Panc1 (cell line): ENCODE measurements around the gene CEP170B. TPM values are rescaled to one million over a fixed set of nuclear protein-coding genes. Genes with fewer than 3 reads are reported as not detected.

Experiments used
- ATAC-seq: fragments of 200-7000 bp; cut with Tn5 transposase; 2 replicates; pipeline ENCODE4 v1.9.1; 2020; ENCODE audit warnings: mild to moderate bottlenecking, moderate library complexity
- BruUV-seq: library from RNA; stranded (reverse); fragments of 400-500 nt; replicated peaks from 2 replicates; lab custom pipeline; 2021; lab: Mats Ljungman, UMichigan
- CTCF ChIA-PET: fragments of 300-600 bp; sonication (Branson Sonifier 250); formaldehyde crosslinking; loops from one replicate; lab custom pipeline; 2022; ENCODE audit warnings: antibody characterized with exemption; lab: Charles Lee
- POLR2A ChIA-PET: fragments of 300-600 bp; sonication (Branson Sonifier 250); formaldehyde crosslinking; loops from one replicate; lab custom pipeline; 2022; ENCODE audit warnings: antibody characterized with exemption; lab: Charles Lee
- DNase-seq: peaks from one replicate; pipeline ENCODE4 v3.0.0-alpha.2; 2010; ENCODE audit warnings: low read depth, low spot score
- H3K27ac ChIP-seq: 2 replicates; pipeline ENCODE4 v1.5.1; 2011; ENCODE audit warnings: mild to moderate bottlenecking, low read length, inconsistent platforms
- H3K27me3 ChIP-seq: fragments of 200-500 bp; sonication (Bioruptor generic); 2 replicates; pipeline ENCODE4 v1.6.0; 2014; ENCODE audit warnings: low read length, inconsistent platforms; ENCODE audit not compliant: control insufficient read depth, insufficient read depth
- H3K36me3 ChIP-seq: fragments of 200-500 bp; sonication (Bioruptor generic); 2 replicates; pipeline ENCODE4 v1.5.1; 2014; ENCODE audit warnings: inconsistent platforms, mild to moderate bottlenecking, low read length, moderate library complexity; ENCODE audit not compliant: control insufficient read depth, insufficient read depth
- H3K4me1 ChIP-seq: 2 replicates; pipeline ENCODE4 v1.5.1; 2011; ENCODE audit warnings: inconsistent platforms, mild to moderate bottlenecking, low read length, moderate library complexity; ENCODE audit not compliant: control insufficient read depth, insufficient read depth
- H3K4me3 ChIP-seq, 2 experiments: 2 replicates each; pipeline ENCODE4 v1.5.1; 2011 to 2012; ENCODE audit warnings: low read depth in 2 of 2, low read length in 2 of 2, mild to moderate bottlenecking in 2 of 2, inconsistent platforms in 1 of 2, moderate library complexity in 1 of 2
- H3K9me3 ChIP-seq: fragments of 200-500 bp; sonication (Bioruptor generic); 2 replicates; pipeline ENCODE4 v1.5.1; 2014; ENCODE audit warnings: low read depth, mild to moderate bottlenecking, inconsistent platforms, low read length, moderate library complexity; ENCODE audit not compliant: control insufficient read depth, insufficient read depth
- CTCF ChIP-seq: fragments of 450-650 bp; IDR thresholded peaks from 2 replicates; pipeline ENCODE4 v1.5.1; 2017; ENCODE audit warnings: mild to moderate bottlenecking
- POLR2AphosphoS5 ChIP-seq: IDR thresholded peaks from 2 replicates; pipeline ENCODE4 v1.6.1; 2012; ENCODE audit warnings: mild to moderate bottlenecking, low read depth, low read length, moderate library complexity
- REST ChIP-seq, 2 experiments: IDR thresholded peaks; 2 replicates each; pipeline ENCODE4 v1.6.1; 2011 to 2012; ENCODE audit warnings: low read depth in 2 of 2, control low read depth in 1 of 2, low read length in 1 of 2, mild to moderate bottlenecking in 1 of 2, moderate library complexity in 1 of 2; ENCODE audit not compliant: insufficient read depth in 1 of 2
- SIN3A ChIP-seq: IDR thresholded peaks from 2 replicates; pipeline ENCODE4 v1.6.1; 2012; ENCODE audit warnings: low read depth, mild to moderate bottlenecking, low read length, moderate library complexity, borderline replicate concordance; ENCODE audit not compliant: insufficient read depth
- TCF7L2 ChIP-seq: IDR thresholded peaks from 2 replicates; pipeline ENCODE4 v1.6.1; 2011; ENCODE audit warnings: mild to moderate bottlenecking, low read depth, low read length, inconsistent platforms
- in situ Hi-C: cut with HindIII; loops from 2 replicates; pipeline ENCODE4 v1.10.0; 2016; ENCODE audit warnings: low sequenced_read_pairs, low pct_unique_long_range_greater_than_20kb
- intact Hi-C: fragments of 100-400 bp; cut with micrococcal nuclease; formaldehyde crosslinking; loops from one replicate; pipeline ENCODE4 v1.10.0; 2022; ENCODE audit not compliant: unreplicated experiment
- total RNA-seq: library from RNA; stranded (reverse); gene quantifications from one replicate; pipeline ENCODE4 v1.2.1, GENCODE V29; 2021; ENCODE audit not compliant: unreplicated experiment

Gene CEP170B
- total RNA-seq, 1 experiment from 2014 or later: 17.8 TPM

GRCh38 chr14:104886690-104887622, 21.9 kb downstream of the CEP170B start:
- ChIA-PET POLR2A (interaction anchor here (0.5 kb wide), 1 partner anchor 11 kb away, joined by 4 read pairs; no protein-coding TSS in a partner anchor), CTCF (no interaction called here)
- Histone ChIP-seq H3K27ac (no peak overlapping the region), H3K27me3 (no peaks in the 10 kb centered on the region), H3K4me1 (no peaks in the 10 kb centered on the region), H3K36me3 (no peaks in the 10 kb centered on the region), H3K9me3 (no peaks in the 10 kb centered on the region), H3K4me3 (no peak overlapping the region)
- BruUV-seq: no TSS peak
- in situ Hi-C loops (no loop called here), intact Hi-C loops (no loop called here)
- ATAC-seq (no peak), DNase-seq (no peak)
- TF ChIP-seq CTCF (no peak), POLR2AphosphoS5 (no peak), REST (IDR thresholded peaks at IDR 0.05; ENCODE audit: insufficient read depth in 1 of 2, low read depth in 2 of 2, low read length in 1 of 2) (no peak), SIN3A (no peak), TCF7L2 (no peak)

GRCh38 chr14:104887623-104888488, 22.8 kb downstream of the CEP170B start:
- Histone ChIP-seq H3K27ac (no peak overlapping the region), H3K9me3 (no peaks in the 10 kb centered on the region), H3K27me3 (no peaks in the 10 kb centered on the region), H3K4me3 (no peak overlapping the region), H3K36me3 (no peaks in the 10 kb centered on the region), H3K4me1 (no peaks in the 10 kb centered on the region)
- no peak for TF ChIP-seq CTCF
- no peak for TF ChIP-seq POLR2AphosphoS5
- no peak for TF ChIP-seq REST (IDR thresholded peaks at IDR 0.05; ENCODE audit: insufficient read depth in 1 of 2, low read depth in 2 of 2, low read length in 1 of 2)
- no peak for TF ChIP-seq TCF7L2
- TF ChIP-seq SIN3A: no peak
- BruUV-seq: no TSS peak
- in situ Hi-C loops: no loop called here
- DNase-seq: no peak
- ATAC-seq: no peak
- CTCF ChIA-PET: no interaction called here
- POLR2A ChIA-PET: interaction anchor here (0.5 to 0.9 kb wide), 2 partner anchors 11 to 117 kb away, joined by 3 to 4 read pairs; no protein-coding TSS in a partner anchor
- intact Hi-C loops: no loop called here
